GM13976 (cell line): ENCODE data around the gene CPLX3.

Experiments
- DNase-seq: peaks from one replicate; pipeline ENCODE4 v3.0.0; 2012; ENCODE audit warnings: low spot score
- in situ Hi-C: fragments of 300-500 bp; cut with MboI; formaldehyde crosslinking; loops from one replicate; pipeline ENCODE4 v1.12.0; 2022; ENCODE audit warnings: low sequenced_read_pairs, mixed read lengths, inconsistent platforms; ENCODE audit not compliant: unreplicated experiment
- TF ChIP-seq, protein P1 (sequence below): IDR thresholded peaks from 2 replicates; pipeline ENCODE4 v1.5.1; 2012; ENCODE audit warnings: borderline replicate concordance, mild to moderate bottlenecking; ENCODE audit not compliant: insufficient read depth; ENCODE audit errors: extremely low read depth, missing control alignments, control extremely low read depth

CPLX3 gene

DNA sequence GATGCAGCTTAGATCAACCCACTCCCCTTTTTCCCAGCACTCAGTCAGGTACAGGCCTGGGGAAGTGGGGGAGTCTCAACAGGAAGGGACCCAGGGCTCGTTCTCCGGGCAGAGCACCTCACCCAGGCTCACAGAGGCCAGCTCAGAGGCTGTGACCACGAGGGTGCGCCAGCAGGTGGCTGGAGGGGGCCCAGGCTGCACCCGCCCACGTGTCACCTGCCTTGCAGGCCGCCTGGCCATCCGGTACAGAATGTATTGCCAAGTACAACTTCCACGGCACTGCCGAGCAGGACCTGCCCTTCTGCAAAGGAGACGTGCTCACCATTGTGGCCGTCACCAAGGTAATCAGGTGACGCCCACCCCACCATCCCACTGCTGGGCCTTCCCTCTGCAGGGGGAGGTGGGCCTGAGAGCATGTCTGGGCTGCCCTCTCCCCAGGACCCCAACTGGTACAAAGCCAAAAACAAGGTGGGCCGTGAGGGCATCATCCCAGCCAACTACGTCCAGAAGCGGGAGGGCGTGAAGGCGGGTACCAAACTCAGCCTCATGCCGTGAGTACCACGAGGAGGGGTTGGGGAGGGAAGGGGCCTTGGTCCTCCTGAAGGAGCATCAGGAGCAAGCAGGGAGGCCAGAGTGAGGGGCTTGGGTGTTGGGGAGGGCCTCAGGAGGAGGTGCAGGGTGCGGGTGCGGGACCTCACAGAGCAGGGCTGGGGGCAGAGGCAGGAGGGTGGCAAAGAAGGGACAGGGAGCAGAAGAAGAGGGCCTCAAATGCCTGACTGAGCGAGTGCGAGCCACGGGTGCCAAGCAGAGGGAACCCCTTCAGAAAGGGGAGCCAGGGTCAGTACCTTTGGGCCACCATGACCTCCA is 27.8 kb upstream of the CPLX3 start:
- in situ Hi-C loops = no loop called here
- TF ChIP-seq, protein P1, sequence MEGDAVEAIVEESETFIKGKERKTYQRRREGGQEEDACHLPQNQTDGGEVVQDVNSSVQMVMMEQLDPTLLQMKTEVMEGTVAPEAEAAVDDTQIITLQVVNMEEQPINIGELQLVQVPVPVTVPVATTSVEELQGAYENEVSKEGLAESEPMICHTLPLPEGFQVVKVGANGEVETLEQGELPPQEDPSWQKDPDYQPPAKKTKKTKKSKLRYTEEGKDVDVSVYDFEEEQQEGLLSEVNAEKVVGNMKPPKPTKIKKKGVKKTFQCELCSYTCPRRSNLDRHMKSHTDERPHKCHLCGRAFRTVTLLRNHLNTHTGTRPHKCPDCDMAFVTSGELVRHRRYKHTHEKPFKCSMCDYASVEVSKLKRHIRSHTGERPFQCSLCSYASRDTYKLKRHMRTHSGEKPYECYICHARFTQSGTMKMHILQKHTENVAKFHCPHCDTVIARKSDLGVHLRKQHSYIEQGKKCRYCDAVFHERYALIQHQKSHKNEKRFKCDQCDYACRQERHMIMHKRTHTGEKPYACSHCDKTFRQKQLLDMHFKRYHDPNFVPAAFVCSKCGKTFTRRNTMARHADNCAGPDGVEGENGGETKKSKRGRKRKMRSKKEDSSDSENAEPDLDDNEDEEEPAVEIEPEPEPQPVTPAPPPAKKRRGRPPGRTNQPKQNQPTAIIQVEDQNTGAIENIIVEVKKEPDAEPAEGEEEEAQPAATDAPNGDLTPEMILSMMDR = peak; percentile 80
- peak; percentile 84 for DNase-seq

DNA sequence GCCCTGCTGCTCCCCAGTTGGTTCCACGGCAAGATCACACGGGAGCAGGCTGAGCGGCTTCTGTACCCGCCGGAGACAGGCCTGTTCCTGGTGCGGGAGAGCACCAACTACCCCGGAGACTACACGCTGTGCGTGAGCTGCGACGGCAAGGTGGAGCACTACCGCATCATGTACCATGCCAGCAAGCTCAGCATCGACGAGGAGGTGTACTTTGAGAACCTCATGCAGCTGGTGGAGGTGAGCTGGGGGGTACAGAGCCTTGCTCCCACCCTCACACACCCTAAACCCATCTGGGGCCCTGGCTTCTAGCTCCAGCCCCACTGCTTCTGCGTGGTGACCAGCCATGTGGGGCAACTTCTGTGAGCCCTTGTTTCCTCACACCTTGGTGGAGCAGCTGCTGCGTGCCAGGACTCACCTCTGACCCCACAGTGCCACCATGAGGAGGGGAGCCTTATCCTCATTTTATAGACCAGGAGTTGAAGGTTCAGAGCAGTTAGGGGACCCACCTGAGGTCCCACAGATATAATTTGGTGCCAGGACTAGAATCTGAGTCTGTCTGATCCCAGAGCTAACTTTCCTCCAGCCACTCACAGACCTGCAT is 27.1 kb upstream of the CPLX3 start:
- in situ Hi-C loops = no loop called here
- TF ChIP-seq, protein P1 = peak; percentile 21
- DNase-seq = no peak

DNA sequence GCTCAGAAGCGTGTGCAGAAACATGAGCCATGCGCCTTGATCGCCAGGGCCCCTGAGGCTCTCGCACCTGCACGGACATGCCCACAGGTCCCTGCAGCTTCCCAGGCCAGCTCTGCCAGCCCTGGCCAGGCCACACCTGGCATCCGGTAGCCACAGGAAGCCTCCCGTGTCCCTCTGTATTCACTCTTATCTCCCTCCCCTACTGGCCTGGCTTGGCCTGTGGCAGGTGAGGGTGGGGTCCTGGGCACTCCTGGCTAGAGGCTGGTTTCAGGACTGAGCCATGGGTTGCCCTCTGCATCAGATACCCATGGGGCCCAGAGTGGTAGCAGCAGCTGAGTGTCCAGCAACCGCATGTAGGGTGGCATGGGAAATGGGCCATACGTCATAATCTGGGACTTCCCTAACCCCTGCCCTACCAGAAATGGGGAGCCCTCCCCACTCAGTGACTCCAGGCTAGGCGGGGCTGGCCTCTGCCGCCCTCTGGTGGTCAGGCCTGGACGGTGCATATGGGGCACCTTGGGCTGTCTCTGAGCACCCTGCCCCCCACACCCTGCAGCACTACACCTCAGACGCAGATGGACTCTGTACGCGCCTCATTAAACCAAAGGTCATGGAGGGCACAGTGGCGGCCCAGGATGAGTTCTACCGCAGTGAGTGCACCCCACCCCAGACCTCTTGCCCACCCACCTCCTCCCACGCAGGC is 26.4 kb upstream of the CPLX3 start:
- TF ChIP-seq, protein P1 = peak; percentile 99
- DNase-seq = peak; percentile 97
- in situ Hi-C loops = no loop called here

DNA sequence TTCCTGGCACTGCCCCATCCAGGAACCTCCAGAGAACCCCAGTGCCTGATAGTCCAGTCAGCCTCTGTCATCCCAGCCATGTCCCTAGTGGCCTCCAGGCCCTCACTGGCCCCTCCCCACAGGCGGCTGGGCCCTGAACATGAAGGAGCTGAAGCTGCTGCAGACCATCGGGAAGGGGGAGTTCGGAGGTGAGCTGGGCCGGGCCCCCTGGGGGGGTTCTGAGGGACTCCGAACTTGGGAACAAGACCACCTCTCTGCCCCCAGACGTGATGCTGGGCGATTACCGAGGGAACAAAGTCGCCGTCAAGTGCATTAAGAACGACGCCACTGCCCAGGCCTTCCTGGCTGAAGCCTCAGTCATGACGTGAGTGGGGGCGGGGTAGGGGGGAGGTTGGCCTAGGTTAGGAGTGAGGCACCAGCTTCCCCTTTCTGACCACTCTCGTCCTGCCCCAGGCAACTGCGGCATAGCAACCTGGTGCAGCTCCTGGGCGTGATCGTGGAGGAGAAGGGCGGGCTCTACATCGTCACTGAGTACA is 25.8 kb upstream of the CPLX3 start:
- in situ Hi-C loops = no loop called here
- DNase-seq = no peak

DNA sequence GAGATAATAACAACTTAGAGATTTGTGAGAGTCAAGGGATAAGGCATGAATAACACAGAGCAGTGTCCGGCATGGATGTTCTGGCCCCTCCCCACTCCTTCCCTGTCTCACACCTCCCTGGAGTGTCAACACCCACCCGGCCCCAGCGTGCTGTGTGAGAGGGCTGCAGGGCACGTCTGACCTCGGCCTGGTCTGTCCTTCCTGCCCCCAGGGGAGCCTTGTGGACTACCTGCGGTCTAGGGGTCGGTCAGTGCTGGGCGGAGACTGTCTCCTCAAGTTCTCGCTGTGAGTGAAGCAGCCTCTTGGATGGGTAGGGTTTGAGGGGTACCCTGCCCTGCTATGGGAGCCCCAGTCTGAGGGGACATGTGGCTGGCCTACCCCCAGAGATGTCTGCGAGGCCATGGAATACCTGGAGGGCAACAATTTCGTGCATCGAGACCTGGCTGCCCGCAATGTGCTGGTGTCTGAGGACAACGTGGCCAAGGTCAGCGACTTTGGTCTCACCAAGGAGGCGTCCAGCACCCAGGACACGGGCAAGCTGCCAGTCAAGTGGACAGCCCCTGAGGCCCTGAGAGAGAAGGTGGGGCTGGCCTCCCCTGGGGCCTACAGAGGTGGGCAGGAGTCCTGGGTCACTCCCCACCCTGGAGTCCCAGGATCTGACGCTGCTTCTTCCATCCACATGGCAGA is 25.0 kb upstream of the CPLX3 start:
- TF ChIP-seq, protein P1 = no peak
- in situ Hi-C loops = no loop called here
- no peak for DNase-seq

More for the DNA sequence above, 25.8 kb upstream of the CPLX3 start:
- TF ChIP-seq, protein P1 = no peak

DNA sequence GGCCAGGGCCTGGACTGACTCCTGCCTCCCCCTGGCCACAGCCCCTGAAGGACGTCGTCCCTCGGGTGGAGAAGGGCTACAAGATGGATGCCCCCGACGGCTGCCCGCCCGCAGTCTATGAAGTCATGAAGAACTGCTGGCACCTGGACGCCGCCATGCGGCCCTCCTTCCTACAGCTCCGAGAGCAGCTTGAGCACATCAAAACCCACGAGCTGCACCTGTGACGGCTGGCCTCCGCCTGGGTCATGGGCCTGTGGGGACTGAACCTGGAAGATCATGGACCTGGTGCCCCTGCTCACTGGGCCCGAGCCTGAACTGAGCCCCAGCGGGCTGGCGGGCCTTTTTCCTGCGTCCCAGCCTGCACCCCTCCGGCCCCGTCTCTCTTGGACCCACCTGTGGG is 24.1 kb upstream of the CPLX3 start:
- DNase-seq = no peak
- TF ChIP-seq, protein P1 = no peak
- in situ Hi-C loops = no loop called here
